Neural cell (in vitro differentiated cells): Measurements from ENCODE around the gene PPP2R2B. TPM values are rescaled to one million over a fixed set of nuclear protein-coding genes. Genes with fewer than 3 reads are reported as not detected.

Experiments used
- H2AFZ ChIP-seq: fragments of 200-600, 300-800 bp; sonication (generic), shearing (Covaris generic); 2 replicates; pipeline ENCODE4 v1.6.0; 2014; ENCODE audit warnings: low read depth, mild to moderate bottlenecking, antibody characterized with exemption, low read length, moderate library complexity
- H3F3A ChIP-seq: fragments of 200-600 bp; shearing (Covaris generic); 2 replicates; pipeline ENCODE4 v1.6.1; 2016; ENCODE audit warnings: mild to moderate bottlenecking, moderate library complexity, mixed read lengths, antibody characterized with exemption, low read length; ENCODE audit not compliant: insufficient read depth, poor library complexity, severe bottlenecking
- H3K27ac ChIP-seq: fragments of 200-600, 300-800 bp; sonication (generic), shearing (Covaris generic); 2 replicates; pipeline ENCODE4 v1.5.1; 2014; ENCODE audit warnings: mild to moderate bottlenecking, low read length, moderate library complexity
- H3K27me3 ChIP-seq: fragments of 300-800, 200-600 bp; sonication (generic), shearing (Covaris generic); 2 replicates; pipeline ENCODE4 v1.6.0; 2014; ENCODE audit warnings: mild to moderate bottlenecking, low read depth, low read length, moderate library complexity; ENCODE audit not compliant: insufficient read depth
- H3K36me3 ChIP-seq: fragments of 300-800, 200-600 bp; sonication (generic), shearing (Covaris generic); 2 replicates; pipeline ENCODE4 v1.5.1; 2014; ENCODE audit warnings: mild to moderate bottlenecking, antibody characterized with exemption, low read length, moderate library complexity; ENCODE audit not compliant: insufficient read depth
- H3K4me2 ChIP-seq: fragments of 300-800, 200-600 bp; sonication (generic), shearing (Covaris generic); 2 replicates; pipeline ENCODE4 v1.6.0; 2014; ENCODE audit warnings: mild to moderate bottlenecking, low read length
- H3K4me3 ChIP-seq: fragments of 300-800, 200-600 bp; sonication (generic), shearing (Covaris generic); 2 replicates; pipeline ENCODE4 v1.5.1; 2014; ENCODE audit warnings: mild to moderate bottlenecking, low read length, moderate library complexity
- H3K79me2 ChIP-seq: fragments of 200-600 bp; shearing (Covaris generic); replicated peaks from 2 replicates; pipeline ENCODE4 v1.6.0; 2014; ENCODE audit warnings: mild to moderate bottlenecking, low read length, moderate library complexity; ENCODE audit not compliant: insufficient read depth
- H3K9ac ChIP-seq: fragments of 300-800, 200-600 bp; sonication (generic), shearing (Covaris generic); 2 replicates; pipeline ENCODE4 v1.6.1; 2016; ENCODE audit warnings: mild to moderate bottlenecking, low read length, mixed read lengths
- H3K9me2 ChIP-seq: fragments of 200-600 bp; shearing (Covaris generic); 2 replicates; pipeline ENCODE4 v1.6.1; 2016; ENCODE audit warnings: mild to moderate bottlenecking, low read length, mixed read lengths; ENCODE audit not compliant: insufficient read depth
- H3K9me3 ChIP-seq: fragments of 200-600, 300-800 bp; sonication (generic), shearing (Covaris generic); 2 replicates; pipeline ENCODE4 v1.6.1; 2016; ENCODE audit warnings: mild to moderate bottlenecking, mixed run types, low read length, moderate library complexity, mixed read lengths
- H4K20me1 ChIP-seq: fragments of 200-600 bp; shearing (Covaris generic); 2 replicates; pipeline ENCODE4 v1.6.1; 2016; ENCODE audit warnings: mild to moderate bottlenecking, mixed run types; ENCODE audit not compliant: insufficient read depth
- EP300 ChIP-seq: fragments of 450-650 bp; conservative IDR thresholded peaks from 2 replicates; pipeline ENCODE4 v1.6.1; 2014; ENCODE audit warnings: antibody characterized with exemption, mild to moderate bottlenecking, moderate library complexity; ENCODE audit not compliant: poor library complexity, severe bottlenecking
- EZH2 ChIP-seq: fragments of 200-600, 300-800 bp; shearing (Covaris generic), sonication (generic); IDR thresholded peaks from 2 replicates; pipeline ENCODE4 v1.6.1; 2014; ENCODE audit warnings: antibody characterized with exemption, low read length, borderline replicate concordance, mild to moderate bottlenecking; ENCODE audit not compliant: insufficient read depth, poor library complexity, severe bottlenecking
- MXI1 ChIP-seq: fragments of 450-650 bp; conservative IDR thresholded peaks from 2 replicates; pipeline ENCODE4 v1.6.1; 2014; ENCODE audit warnings: antibody characterized with exemption, mild to moderate bottlenecking; ENCODE audit not compliant: poor library complexity, severe bottlenecking
- POLR2AphosphoS5 ChIP-seq: IDR thresholded peaks from 2 replicates; pipeline ENCODE4 v1.6.1; 2012
- RAD21 ChIP-seq: fragments of 450-650 bp; conservative IDR thresholded peaks from 2 replicates; pipeline ENCODE4 v1.6.1; 2014; ENCODE audit warnings: antibody characterized with exemption, mild to moderate bottlenecking, moderate library complexity
- REST ChIP-seq: IDR thresholded peaks from 2 replicates; pipeline ENCODE4 v1.6.1; 2012; ENCODE audit warnings: borderline replicate concordance
- SMC3 ChIP-seq: fragments of 450-650 bp; conservative IDR thresholded peaks from 2 replicates; pipeline ENCODE4 v1.6.1; 2014; ENCODE audit warnings: antibody characterized with exemption, mild to moderate bottlenecking, moderate library complexity; ENCODE audit not compliant: poor library complexity
- TAF1 ChIP-seq: IDR thresholded peaks from 2 replicates; pipeline ENCODE4 v1.6.1; 2012; ENCODE audit warnings: low read depth
- polyA plus RNA-seq: library from polyadenylated mRNA; depleted of rRNA; stranded (reverse); fragments of >200 nt; gene quantifications from 2 replicates; pipeline ENCODE4 v1.2.3, GENCODE V29; 2014
- TF ChIP-seq, protein P1 (sequence below): fragments of 450-650 bp; IDR thresholded peaks from 2 replicates; pipeline ENCODE4 v1.5.1; 2014; ENCODE audit warnings: antibody characterized with exemption, mild to moderate bottlenecking, moderate library complexity; ENCODE audit not compliant: poor library complexity, severe bottlenecking

PPP2R2B gene
- polyA plus RNA-seq, 1 donor from 2014 or later = 250 TPM

DNA sequence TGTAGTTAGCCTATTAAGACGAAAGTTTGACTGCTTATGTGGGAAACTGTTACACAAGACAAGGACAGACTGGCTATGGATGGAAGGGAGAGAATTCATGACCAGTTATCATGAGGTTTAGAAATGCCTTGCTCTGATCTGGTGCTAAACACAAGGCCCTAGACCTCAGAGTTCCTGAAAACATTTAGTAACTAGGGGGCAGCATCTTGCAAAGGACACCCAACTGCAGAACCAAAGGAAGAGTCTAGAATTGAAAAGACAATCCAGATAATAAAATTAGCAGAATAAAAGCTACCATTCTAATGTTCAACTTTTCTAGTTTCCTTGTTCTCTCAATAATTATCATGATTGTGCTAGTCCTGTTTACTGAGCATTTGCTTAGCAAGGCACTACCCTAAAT, 232.1 kb downstream of the PPP2R2B start:
- no peak overlapping the region for H2AFZ ChIP-seq
- TF ChIP-seq MXI1 = no peak
- TF ChIP-seq REST = no peak
- peak; percentile 20 for TF ChIP-seq RAD21
- no peaks in the 10 kb centered on the region for H3K79me2 ChIP-seq
- H3K27me3 ChIP-seq = no peaks in the 10 kb centered on the region
- H3K4me2 ChIP-seq = no peak overlapping the region
- H3K36me3 ChIP-seq = peaks cover 5% of the 10 kb centered on the region
- H3K9ac ChIP-seq = no peak overlapping the region
- no peaks in the 10 kb centered on the region for H4K20me1 ChIP-seq
- no peaks in the 10 kb centered on the region for H3F3A ChIP-seq
- H3K9me3 ChIP-seq = no peaks in the 10 kb centered on the region
- no peaks in the 10 kb centered on the region for H3K9me2 ChIP-seq
- H3K27ac ChIP-seq = no peak overlapping the region
- H3K4me3 ChIP-seq = no peak overlapping the region

DNA sequence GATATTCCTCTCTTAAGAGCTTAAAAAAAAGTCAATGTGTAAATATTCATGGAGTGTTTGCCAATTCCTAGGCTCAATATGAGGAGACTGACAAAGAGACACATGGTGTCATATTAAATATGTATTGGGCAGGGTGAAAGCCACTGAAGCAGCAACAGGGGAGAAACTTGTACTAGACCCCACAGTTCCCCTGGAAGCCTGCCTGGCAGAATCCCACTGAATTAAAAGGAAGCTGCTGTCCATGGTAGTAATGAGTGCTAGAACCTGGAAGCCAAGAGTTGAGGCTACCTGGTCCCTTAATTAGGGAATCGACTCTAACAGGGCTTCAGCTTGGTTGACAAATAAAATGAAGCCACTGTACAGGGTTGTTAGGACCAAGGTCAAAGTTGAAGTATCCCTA, 233.2 kb downstream of the PPP2R2B start:
- H3K4me2 ChIP-seq = no peak overlapping the region

More for the DNA sequence above, 233.2 kb downstream of the PPP2R2B start:
- Histone ChIP-seq H3K9me3 (no peaks in the 10 kb centered on the region), H2AFZ (no peak overlapping the region), H3K9ac (no peak overlapping the region), H3K27ac (no peak overlapping the region), H3K36me3 (peaks cover 5% of the 10 kb centered on the region), H3K9me2 (no peaks in the 10 kb centered on the region), H4K20me1 (no peaks in the 10 kb centered on the region), H3K27me3 (no peaks in the 10 kb centered on the region), H3K79me2 (no peaks in the 10 kb centered on the region), H3F3A (no peaks in the 10 kb centered on the region), H3K4me3 (no peak overlapping the region)
- no peak for TF ChIP-seq MXI1
- TF ChIP-seq REST = no peak
- TF ChIP-seq, protein P1, sequence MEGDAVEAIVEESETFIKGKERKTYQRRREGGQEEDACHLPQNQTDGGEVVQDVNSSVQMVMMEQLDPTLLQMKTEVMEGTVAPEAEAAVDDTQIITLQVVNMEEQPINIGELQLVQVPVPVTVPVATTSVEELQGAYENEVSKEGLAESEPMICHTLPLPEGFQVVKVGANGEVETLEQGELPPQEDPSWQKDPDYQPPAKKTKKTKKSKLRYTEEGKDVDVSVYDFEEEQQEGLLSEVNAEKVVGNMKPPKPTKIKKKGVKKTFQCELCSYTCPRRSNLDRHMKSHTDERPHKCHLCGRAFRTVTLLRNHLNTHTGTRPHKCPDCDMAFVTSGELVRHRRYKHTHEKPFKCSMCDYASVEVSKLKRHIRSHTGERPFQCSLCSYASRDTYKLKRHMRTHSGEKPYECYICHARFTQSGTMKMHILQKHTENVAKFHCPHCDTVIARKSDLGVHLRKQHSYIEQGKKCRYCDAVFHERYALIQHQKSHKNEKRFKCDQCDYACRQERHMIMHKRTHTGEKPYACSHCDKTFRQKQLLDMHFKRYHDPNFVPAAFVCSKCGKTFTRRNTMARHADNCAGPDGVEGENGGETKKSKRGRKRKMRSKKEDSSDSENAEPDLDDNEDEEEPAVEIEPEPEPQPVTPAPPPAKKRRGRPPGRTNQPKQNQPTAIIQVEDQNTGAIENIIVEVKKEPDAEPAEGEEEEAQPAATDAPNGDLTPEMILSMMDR = no peak
- no peak for TF ChIP-seq POLR2AphosphoS5
- no peak for TF ChIP-seq TAF1
- TF ChIP-seq RAD21 = no peak
- no peak for TF ChIP-seq EZH2
- no peak for TF ChIP-seq EP300
- TF ChIP-seq SMC3 = no peak
